ENCODE results near the gene OR10H5.
"Not testable (repeated sequence)": the region's sequence is repeated elsewhere in the genome, so short reads cannot be mapped to it uniquely, and the experiment has no call there.

DNA sequence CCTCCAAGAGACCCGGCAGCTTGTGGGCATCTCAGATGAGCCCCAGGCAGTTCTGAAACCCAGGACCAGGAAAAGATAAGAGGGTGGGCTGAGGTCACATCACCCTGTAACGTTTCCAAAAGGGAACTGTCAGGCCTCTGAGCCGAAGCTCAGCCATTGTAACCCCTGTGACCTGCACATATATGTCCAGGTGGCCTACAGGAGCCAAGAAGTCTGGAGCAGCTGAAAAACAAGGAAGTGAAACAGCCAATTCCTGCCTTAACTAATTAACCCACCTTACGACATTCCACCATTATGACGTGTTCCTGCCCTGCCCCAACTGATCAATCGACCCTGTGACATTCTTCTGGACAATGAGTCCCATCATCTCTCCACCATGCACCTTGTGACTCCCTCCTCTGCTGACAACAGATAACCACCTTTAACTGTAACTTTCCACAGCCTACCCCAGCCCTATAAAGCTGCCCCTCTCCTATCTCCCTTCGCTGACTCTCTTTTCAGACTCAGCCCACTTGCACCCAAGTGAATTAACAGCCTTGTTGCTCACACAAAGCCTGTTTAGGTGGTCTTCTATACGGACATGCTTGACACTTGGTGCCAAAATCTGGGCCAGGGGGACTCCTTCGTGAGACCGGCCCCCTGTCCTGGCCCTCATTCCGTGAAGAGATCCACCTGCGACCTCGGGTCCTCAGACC, 41.3 kb downstream of the OR10H5 start:
- not testable (repeated sequence) for TF ChIP-seq ZNF274 (IDR thresholded peaks at IDR 0.05; ENCODE audit: low read depth, low read length); YY1 (IDR thresholded peaks at IDR 0.05; ENCODE audit: insufficient read depth, insufficient read length); SUZ12 (IDR thresholded peaks at IDR 0.05; ENCODE audit: extremely low read depth, insufficient read depth, insufficient read length)
